ENCODE measurements around the gene SETD6. TPM values are rescaled to one million over a fixed set of nuclear protein-coding genes. Genes with fewer than 3 reads are reported as not detected.

Gene SETD6
- polyA plus RNA-seq, 2 of the 4 experiments (the other 2 are of a cell fraction) = 19.2 to 27.5 TPM

DNA sequence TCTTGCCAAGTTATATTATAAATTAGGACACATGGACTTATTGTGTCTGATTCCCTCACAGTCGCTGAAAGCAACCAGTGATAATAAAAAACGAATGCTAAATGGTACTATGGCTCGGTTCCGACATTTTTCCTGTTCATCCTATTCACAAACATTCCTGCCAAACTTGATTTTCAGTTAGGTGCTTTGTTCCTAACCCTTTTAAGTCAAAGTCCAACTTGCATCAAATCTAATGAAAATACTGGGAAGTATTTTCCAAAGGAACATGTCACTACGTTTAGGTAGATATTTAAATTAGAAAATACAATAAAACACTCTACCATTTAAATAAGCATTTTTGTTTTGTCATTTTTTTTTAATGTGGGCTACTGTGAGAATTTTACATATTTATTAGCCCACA, 21.0 kb downstream of the SETD6 start (continued):
- TF ChIP-seq, protein P1, sequence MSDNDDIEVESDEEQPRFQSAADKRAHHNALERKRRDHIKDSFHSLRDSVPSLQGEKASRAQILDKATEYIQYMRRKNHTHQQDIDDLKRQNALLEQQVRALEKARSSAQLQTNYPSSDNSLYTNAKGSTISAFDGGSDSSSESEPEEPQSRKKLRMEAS (IDR thresholded peaks at IDR 0.05) = no peak
- TF ChIP-seq CBX8 (IDR thresholded peaks at IDR 0.05) (no peak), JUN (IDR thresholded peaks at IDR 0.05) (no peak), POLR2A (IDR thresholded peaks at IDR 0.05; ENCODE audit: low read length) (no peak), KDM1A (IDR thresholded peaks at IDR 0.05; ENCODE audit: low read depth) (no peak)
- TF ChIP-seq, protein P2, sequence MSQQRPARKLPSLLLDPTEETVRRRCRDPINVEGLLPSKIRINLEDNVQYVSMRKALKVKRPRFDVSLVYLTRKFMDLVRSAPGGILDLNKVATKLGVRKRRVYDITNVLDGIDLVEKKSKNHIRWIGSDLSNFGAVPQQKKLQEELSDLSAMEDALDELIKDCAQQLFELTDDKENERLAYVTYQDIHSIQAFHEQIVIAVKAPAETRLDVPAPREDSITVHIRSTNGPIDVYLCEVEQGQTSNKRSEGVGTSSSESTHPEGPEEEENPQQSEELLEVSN (IDR thresholded peaks at IDR 0.05; ENCODE audit: borderline replicate concordance, low read depth) = no peak

DNA sequence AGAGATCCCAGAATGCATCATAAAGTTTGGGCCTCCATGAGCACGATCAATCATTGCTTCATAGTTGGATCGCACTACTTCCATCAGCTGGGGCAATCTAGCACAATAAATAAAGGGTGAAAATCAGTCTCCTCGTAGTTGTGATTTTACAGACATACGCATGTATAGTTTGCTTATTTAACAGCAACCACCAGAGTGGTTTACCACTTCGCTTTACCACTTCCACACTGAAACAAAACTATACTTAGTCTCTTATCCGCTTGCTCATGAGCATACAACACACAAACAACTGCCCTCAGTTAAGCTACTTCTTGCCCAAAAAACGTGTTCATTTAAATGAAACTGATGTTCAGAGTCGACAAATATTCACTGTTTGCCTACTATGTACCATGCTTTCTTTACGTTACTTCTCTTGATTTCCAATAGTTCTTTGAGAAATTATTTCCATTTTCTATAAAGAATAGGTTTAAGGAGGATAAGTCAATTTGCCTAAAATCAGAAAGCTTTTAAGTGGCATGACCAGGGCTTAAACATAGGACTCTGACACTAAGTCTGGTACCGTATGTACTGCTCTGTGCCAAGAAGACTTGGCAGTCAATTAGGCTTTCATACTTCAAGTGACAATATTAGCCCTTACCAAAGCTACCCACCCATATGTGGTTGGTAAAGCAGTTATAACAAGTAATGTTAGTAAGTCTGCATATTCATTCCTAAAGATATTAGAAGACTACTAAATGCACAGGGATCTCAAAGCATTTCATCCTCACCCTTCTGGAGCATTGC, 22.0 kb downstream of the SETD6 start:
- H3K4me1 ChIP-seq = no peaks in the 10 kb centered on the region
- H3K4me2 ChIP-seq = no peak overlapping the region
- CTCF ChIA-PET = interaction anchor here (1.0 to 1.2 kb wide), 4 partner anchors 10 to 42 kb away, joined by 3 to 5 read pairs (median 4); no protein-coding TSS in a partner anchor
- DNase-seq (ENCODE audit: low read depth in 1 of 2, low spot score in 1 of 2) (no peak), FAIRE-seq (no peak), ATAC-seq (no peak)
- H3K27ac ChIP-seq = no peak overlapping the region
- POLR2A ChIA-PET = no interaction called here
- no peaks in the 10 kb centered on the region for H3K9me3 ChIP-seq
- TF ChIP-seq, protein P3, sequence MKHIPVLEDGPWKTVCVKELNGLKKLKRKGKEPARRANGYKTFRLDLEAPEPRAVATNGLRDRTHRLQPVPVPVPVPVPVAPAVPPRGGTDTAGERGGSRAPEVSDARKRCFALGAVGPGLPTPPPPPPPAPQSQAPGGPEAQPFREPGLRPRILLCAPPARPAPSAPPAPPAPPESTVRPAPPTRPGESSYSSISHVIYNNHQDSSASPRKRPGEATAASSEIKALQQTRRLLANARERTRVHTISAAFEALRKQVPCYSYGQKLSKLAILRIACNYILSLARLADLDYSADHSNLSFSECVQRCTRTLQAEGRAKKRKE (CRISPR knock-in tag; IDR thresholded peaks at IDR 0.05; ENCODE audit: low read depth) = no peak
- no peak for TF ChIP-seq CHD2 (IDR thresholded peaks at IDR 0.05; ENCODE audit: low read length, partially characterized antibody)
- TF ChIP-seq CBX8 (IDR thresholded peaks at IDR 0.05) = no peak
- no peak for TF ChIP-seq PHF8 (IDR thresholded peaks at IDR 0.05; ENCODE audit: borderline replicate concordance, low read depth)
- no peak for TF ChIP-seq HOXA7 (CRISPR knock-in tag; IDR thresholded peaks at IDR 0.05)
- no peak for TF ChIP-seq NPAS2 (CRISPR knock-in tag; IDR thresholded peaks at IDR 0.05; ENCODE audit: borderline replicate concordance)
- TF ChIP-seq RARB (CRISPR knock-in tag; IDR thresholded peaks at IDR 0.05) = no peak
- no peak for TF ChIP-seq TFCP2L1 (CRISPR knock-in tag; IDR thresholded peaks at IDR 0.05)
- TF ChIP-seq, protein P4, sequence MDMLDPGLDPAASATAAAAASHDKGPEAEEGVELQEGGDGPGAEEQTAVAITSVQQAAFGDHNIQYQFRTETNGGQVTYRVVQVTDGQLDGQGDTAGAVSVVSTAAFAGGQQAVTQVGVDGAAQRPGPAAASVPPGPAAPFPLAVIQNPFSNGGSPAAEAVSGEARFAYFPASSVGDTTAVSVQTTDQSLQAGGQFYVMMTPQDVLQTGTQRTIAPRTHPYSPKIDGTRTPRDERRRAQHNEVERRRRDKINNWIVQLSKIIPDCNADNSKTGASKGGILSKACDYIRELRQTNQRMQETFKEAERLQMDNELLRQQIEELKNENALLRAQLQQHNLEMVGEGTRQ (IDR thresholded peaks at IDR 0.05) = no peak
- TF ChIP-seq, protein P5, sequence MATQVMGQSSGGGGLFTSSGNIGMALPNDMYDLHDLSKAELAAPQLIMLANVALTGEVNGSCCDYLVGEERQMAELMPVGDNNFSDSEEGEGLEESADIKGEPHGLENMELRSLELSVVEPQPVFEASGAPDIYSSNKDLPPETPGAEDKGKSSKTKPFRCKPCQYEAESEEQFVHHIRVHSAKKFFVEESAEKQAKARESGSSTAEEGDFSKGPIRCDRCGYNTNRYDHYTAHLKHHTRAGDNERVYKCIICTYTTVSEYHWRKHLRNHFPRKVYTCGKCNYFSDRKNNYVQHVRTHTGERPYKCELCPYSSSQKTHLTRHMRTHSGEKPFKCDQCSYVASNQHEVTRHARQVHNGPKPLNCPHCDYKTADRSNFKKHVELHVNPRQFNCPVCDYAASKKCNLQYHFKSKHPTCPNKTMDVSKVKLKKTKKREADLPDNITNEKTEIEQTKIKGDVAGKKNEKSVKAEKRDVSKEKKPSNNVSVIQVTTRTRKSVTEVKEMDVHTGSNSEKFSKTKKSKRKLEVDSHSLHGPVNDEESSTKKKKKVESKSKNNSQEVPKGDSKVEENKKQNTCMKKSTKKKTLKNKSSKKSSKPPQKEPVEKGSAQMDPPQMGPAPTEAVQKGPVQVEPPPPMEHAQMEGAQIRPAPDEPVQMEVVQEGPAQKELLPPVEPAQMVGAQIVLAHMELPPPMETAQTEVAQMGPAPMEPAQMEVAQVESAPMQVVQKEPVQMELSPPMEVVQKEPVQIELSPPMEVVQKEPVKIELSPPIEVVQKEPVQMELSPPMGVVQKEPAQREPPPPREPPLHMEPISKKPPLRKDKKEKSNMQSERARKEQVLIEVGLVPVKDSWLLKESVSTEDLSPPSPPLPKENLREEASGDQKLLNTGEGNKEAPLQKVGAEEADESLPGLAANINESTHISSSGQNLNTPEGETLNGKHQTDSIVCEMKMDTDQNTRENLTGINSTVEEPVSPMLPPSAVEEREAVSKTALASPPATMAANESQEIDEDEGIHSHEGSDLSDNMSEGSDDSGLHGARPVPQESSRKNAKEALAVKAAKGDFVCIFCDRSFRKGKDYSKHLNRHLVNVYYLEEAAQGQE (IDR thresholded peaks at IDR 0.05) = no peak
- TF ChIP-seq, protein P6, sequence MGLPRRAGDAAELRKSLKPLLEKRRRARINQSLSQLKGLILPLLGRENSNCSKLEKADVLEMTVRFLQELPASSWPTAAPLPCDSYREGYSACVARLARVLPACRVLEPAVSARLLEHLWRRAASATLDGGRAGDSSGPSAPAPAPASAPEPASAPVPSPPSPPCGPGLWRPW (IDR thresholded peaks at IDR 0.05) = no peak
- no peak for TF ChIP-seq RAD21 (conservative IDR thresholded peaks at IDR 0.05 in 1 of 2, IDR thresholded peaks at IDR 0.05 in 1 of 2)
- TF ChIP-seq KDM1A (IDR thresholded peaks at IDR 0.05; ENCODE audit: low read depth) = no peak
- no peak for TF ChIP-seq BHLHE40 (IDR thresholded peaks at IDR 0.05; ENCODE audit: low read depth, low read length)
- TF ChIP-seq NR3C1 (IDR thresholded peaks at IDR 0.05) = no peak
- H3K4me3 ChIP-seq = no peak overlapping the region
- WGBS (ENCODE audit: missing lambda C conversion rate) = 91% methylated on average over 10 of the region's 10 CpGs

Data from A549 (cell line).